ENCODE data around the gene PPP6C. TPM values are rescaled to one million over a fixed set of nuclear protein-coding genes. Genes with fewer than 3 reads are reported as not detected.

PPP6C gene
- total RNA-seq, 2 experiments from 2014 or later = 50.3 to 54.3 TPM

GRCh38 chr9:125100822-125101221 lies 88.8 kb downstream of the PPP6C start:
- H3K4me3 Mint-ChIP-seq = no peak overlapping the region
- CTCF ChIA-PET = interaction anchor here (0.6 kb wide), 1 partner anchor 114 kb away, joined by 3 read pairs; no protein-coding TSS in a partner anchor

DNA sequence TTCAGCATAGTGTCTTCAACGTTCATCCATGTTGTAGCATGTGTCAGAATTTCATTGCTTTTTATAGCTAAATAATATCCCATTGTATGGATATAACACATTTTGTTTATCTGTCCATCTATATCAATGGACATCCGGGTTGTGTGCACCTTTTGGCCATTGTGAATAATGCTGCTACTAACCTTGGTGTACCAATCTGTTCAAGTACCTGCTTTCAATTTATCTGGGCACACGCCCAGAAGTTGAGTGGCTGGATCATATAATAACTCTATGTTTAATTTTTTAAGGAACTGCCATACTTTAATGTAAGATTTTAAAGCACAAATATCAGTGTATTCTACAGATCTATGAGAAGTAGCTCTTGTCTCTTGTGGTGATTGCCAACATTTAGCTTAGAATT lies 89.8 kb downstream of the PPP6C start:
- H3K4me3 Mint-ChIP-seq = no peak overlapping the region
- no peak overlapping the region for H3K27ac Mint-ChIP-seq
- ChIA-PET CTCF (no interaction called here), POLR2A (no interaction called here)
- no peak for DNase-seq
- no peaks in the 10 kb centered on the region for H3K27me3 Mint-ChIP-seq
- H3K9me3 Mint-ChIP-seq = peaks cover 12% of the 10 kb centered on the region
- peaks cover 16% of the 10 kb centered on the region for H3K36me3 Mint-ChIP-seq (ENCODE audit: low read depth)
- H3K4me1 Mint-ChIP-seq = peaks cover 12% of the 10 kb centered on the region

More at GRCh38 chr9:125100822-125101221, 88.8 kb downstream of the PPP6C start:
- no peaks in the 10 kb centered on the region for H3K27me3 Mint-ChIP-seq
- POLR2A ChIA-PET = no interaction called here
- H3K4me1 Mint-ChIP-seq = peaks cover 10% of the 10 kb centered on the region
- peaks cover 9% of the 10 kb centered on the region for H3K9me3 Mint-ChIP-seq
- H3K36me3 Mint-ChIP-seq (ENCODE audit: low read depth) = peaks cover 9% of the 10 kb centered on the region
- no peak for DNase-seq
- no peak overlapping the region for H3K27ac Mint-ChIP-seq

Other genes with a start within 250 kb of the PPP6C start
- gene GOLGA1, start 248.7 kb downstream of the PPP6C start, total RNA-seq = 10 to 100 TPM; 15.2 to 19.3 TPM
- gene SCAI, start 46.3 kb downstream of the PPP6C start, total RNA-seq = 10 to 100 TPM; 11.2 to 12.5 TPM
- gene RABEPK, start 10.7 kb upstream of the PPP6C start, total RNA-seq = 10 to 100 TPM; 14.6 to 17.2 TPM
- gene HSPA5, start 51.5 kb upstream of the PPP6C start, total RNA-seq = 100 to 1,000 TPM; 124 to 127 TPM
- gene GAPVD1, start 72.0 kb upstream of the PPP6C start, total RNA-seq = 10 to 100 TPM; 49.7 to 53.6 TPM